Measurements from ENCODE around the gene HP. TPM values are rescaled to one million over a fixed set of nuclear protein-coding genes. Genes with fewer than 3 reads are reported as not detected.

Gene HP
- total RNA-seq, 1 experiment from 2014 or later, result 18.1 TPM

- no peaks in the 10 kb centered on the region for H3K79me2 ChIP-seq (ENCODE audit: insufficient read depth, low read length)
- H3K27me3 ChIP-seq (ENCODE audit: insufficient read depth, low read length), result no peaks in the 10 kb centered on the region
- H3K4me3 ChIP-seq (replicated peaks in 1 of 2; ENCODE audit: low read depth in 1 of 2, low read length in 2 of 2), result no peak overlapping the region
- no peaks in the 10 kb centered on the region for H3K36me3 ChIP-seq (ENCODE audit: control insufficient read depth in 1 of 2, insufficient read depth in 2 of 2, low read length in 2 of 2)
- no peak for TF ChIP-seq JUND (IDR thresholded peaks at IDR 0.05)
- no peak for TF ChIP-seq SP1 (IDR thresholded peaks at IDR 0.05; ENCODE audit: low read depth)
- TF ChIP-seq, protein P1, sequence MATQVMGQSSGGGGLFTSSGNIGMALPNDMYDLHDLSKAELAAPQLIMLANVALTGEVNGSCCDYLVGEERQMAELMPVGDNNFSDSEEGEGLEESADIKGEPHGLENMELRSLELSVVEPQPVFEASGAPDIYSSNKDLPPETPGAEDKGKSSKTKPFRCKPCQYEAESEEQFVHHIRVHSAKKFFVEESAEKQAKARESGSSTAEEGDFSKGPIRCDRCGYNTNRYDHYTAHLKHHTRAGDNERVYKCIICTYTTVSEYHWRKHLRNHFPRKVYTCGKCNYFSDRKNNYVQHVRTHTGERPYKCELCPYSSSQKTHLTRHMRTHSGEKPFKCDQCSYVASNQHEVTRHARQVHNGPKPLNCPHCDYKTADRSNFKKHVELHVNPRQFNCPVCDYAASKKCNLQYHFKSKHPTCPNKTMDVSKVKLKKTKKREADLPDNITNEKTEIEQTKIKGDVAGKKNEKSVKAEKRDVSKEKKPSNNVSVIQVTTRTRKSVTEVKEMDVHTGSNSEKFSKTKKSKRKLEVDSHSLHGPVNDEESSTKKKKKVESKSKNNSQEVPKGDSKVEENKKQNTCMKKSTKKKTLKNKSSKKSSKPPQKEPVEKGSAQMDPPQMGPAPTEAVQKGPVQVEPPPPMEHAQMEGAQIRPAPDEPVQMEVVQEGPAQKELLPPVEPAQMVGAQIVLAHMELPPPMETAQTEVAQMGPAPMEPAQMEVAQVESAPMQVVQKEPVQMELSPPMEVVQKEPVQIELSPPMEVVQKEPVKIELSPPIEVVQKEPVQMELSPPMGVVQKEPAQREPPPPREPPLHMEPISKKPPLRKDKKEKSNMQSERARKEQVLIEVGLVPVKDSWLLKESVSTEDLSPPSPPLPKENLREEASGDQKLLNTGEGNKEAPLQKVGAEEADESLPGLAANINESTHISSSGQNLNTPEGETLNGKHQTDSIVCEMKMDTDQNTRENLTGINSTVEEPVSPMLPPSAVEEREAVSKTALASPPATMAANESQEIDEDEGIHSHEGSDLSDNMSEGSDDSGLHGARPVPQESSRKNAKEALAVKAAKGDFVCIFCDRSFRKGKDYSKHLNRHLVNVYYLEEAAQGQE (IDR thresholded peaks at IDR 0.05; ENCODE audit: low read depth), result no peak
- no peak for TF ChIP-seq YY1 (IDR thresholded peaks at IDR 0.05; ENCODE audit: extremely low read depth, insufficient replicate concordance, low read depth, low read length)
- no peak for TF ChIP-seq POLR2A (IDR thresholded peaks at IDR 0.05; ENCODE audit: borderline replicate concordance, extremely low read depth, insufficient read depth, insufficient read length)
- TF ChIP-seq SRF (IDR thresholded peaks at IDR 0.05; ENCODE audit: low read depth), result no peak
- no peak for TF ChIP-seq ZBTB33 (IDR thresholded peaks at IDR 0.05; ENCODE audit: extremely low read depth, insufficient replicate concordance, low read length)
- TF ChIP-seq CBX3 (IDR thresholded peaks at IDR 0.05; ENCODE audit: low read depth), result no peak
- no peak for TF ChIP-seq ZNF274 (IDR thresholded peaks at IDR 0.05; ENCODE audit: low read depth, low read length)
- no peak for TF ChIP-seq TCF7L2 (IDR thresholded peaks at IDR 0.05; ENCODE audit: borderline replicate concordance, extremely low read depth, insufficient read depth, insufficient read length)
- no peak for TF ChIP-seq EZH2phosphoT487 (IDR thresholded peaks at IDR 0.05; ENCODE audit: borderline replicate concordance)
- H3K27ac ChIP-seq (ENCODE audit: low read depth, low read length), result no peak overlapping the region
- no peaks in the 10 kb centered on the region for H3K9me3 ChIP-seq (ENCODE audit: control insufficient read depth in 1 of 2, insufficient read depth in 1 of 2, low read depth in 1 of 2, low read length in 2 of 2)
- H3K4me2 ChIP-seq (ENCODE audit: low read length), result no peak overlapping the region
- H2AFZ ChIP-seq (ENCODE audit: low read depth, low read length, poor library complexity, severe bottlenecking), result no peak overlapping the region
- H4K20me1 ChIP-seq (ENCODE audit: insufficient read depth), result no peaks in the 10 kb centered on the region
- intact Hi-C loops (cut with micrococcal nuclease), result no loop called here
- ChIA-PET RAD21 (ENCODE audit: low non-redundant PET in 1 of 2, low total read pairs in 2 of 2, uncharacterized antibody in 2 of 2, unreplicated experiment in 2 of 2) (no interaction called here), POLR2A (interaction anchor here (1.0 kb wide), 1 partner anchor 21 kb away, joined by 3 read pairs; the partner anchor contains the start of genes DHX38 and TXNL4B), CTCF (no interaction called here)
- no peaks in the 10 kb centered on the region for H3K9me2 ChIP-seq (ENCODE audit: insufficient read depth)
- DNase-seq (ENCODE audit: low read depth, low spot score) (no peak), ATAC-seq (no peak)
- no peaks in the 10 kb centered on the region for H3K4me1 ChIP-seq (ENCODE audit: control insufficient read depth in 1 of 2, insufficient read depth in 2 of 2, low read length in 2 of 2)
- BruUV-seq (replicated peaks), result no TSS peak
- H3K9ac ChIP-seq (ENCODE audit: low read length), result no peak overlapping the region
These were observed 18.4 kb downstream of the HP start for GRCh38 chr16:72072514-72073342.
